Vagina (tissue), 2 donors: ENCODE results near the gene URB1.

Experiments
- POLR2AphosphoS5 ChIP-seq, 2 donors: sonication (generic); formaldehyde crosslinking; IDR thresholded peaks; one replicate each; pipeline ENCODE4 v1.9.0; 2017; ENCODE audit warnings: antibody characterized with exemption in 2 of 2, mild to moderate bottlenecking in 2 of 2, low read depth in 1 of 2; ENCODE audit not compliant: insufficient read depth in 1 of 2
- TF ChIP-seq, protein P1 (sequence below), 3 experiments: fragments of 450-650 bp in 2 of 3; fragments of 200-600 bp in 1 of 3; sonication (generic) in 1 of 3; IDR thresholded peaks; one replicate each; pipeline ENCODE4 v1.5.1; 2017 to 2019; ENCODE audit warnings: antibody characterized with exemption in 3 of 3, mild to moderate bottlenecking in 2 of 3, moderate library complexity in 2 of 3

DNA sequence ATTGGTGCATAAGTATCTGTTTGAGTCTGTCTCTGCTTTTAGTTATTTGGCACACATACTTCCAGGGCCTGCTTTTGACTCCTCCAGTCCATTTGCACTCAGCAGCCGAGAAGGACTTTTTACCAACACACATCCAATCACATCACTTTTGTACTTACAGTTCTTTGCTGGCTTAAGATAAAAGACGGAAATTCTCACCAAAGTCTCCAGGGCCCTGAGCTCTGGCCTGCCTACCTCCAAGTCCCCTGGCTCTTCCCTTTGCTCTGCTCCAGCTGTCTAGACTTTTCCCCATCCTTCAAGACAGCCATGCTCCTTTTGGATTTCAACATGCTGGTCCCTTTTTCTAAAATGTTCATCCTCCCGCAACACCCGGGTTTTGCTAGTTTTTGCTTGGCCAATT lies 17.5 kb upstream of the URB1 start:
- TF ChIP-seq, protein P1, sequence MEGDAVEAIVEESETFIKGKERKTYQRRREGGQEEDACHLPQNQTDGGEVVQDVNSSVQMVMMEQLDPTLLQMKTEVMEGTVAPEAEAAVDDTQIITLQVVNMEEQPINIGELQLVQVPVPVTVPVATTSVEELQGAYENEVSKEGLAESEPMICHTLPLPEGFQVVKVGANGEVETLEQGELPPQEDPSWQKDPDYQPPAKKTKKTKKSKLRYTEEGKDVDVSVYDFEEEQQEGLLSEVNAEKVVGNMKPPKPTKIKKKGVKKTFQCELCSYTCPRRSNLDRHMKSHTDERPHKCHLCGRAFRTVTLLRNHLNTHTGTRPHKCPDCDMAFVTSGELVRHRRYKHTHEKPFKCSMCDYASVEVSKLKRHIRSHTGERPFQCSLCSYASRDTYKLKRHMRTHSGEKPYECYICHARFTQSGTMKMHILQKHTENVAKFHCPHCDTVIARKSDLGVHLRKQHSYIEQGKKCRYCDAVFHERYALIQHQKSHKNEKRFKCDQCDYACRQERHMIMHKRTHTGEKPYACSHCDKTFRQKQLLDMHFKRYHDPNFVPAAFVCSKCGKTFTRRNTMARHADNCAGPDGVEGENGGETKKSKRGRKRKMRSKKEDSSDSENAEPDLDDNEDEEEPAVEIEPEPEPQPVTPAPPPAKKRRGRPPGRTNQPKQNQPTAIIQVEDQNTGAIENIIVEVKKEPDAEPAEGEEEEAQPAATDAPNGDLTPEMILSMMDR (IDR thresholded peaks at IDR 0.05), result no peak
- TF ChIP-seq POLR2AphosphoS5 (IDR thresholded peaks at IDR 0.05; ENCODE audit: insufficient read depth in 1 of 2, low read depth in 1 of 2), result no peak
